Mesenchymal stem cell (in vitro differentiated cells and primary cell): ENCODE data around the gene AHRR.

Experiments used
- DNase-seq: peaks from one replicate; pipeline ENCODE4 v3.0.0-alpha.2; 2013
- H2AFZ ChIP-seq: one replicate; pipeline ENCODE4 v1.6.1; 2013; ENCODE audit warnings: low read depth, mild to moderate bottlenecking, control low read depth, inconsistent platforms, low read length, moderate library complexity
- H2AK5ac ChIP-seq: 2 replicates; pipeline ENCODE4 v1.6.1; 2013; ENCODE audit warnings: low read length, moderate library complexity, mild to moderate bottlenecking, inconsistent platforms; ENCODE audit not compliant: severe bottlenecking
- H2BK120ac ChIP-seq: one replicate; pipeline ENCODE4 v1.6.1; 2013; ENCODE audit warnings: low read depth, mild to moderate bottlenecking, inconsistent platforms, low read length, moderate library complexity
- H2BK12ac ChIP-seq, 2 experiments: one replicate each; pipeline ENCODE4 v1.6.1; 2013; ENCODE audit warnings: inconsistent platforms in 2 of 2, low read length in 2 of 2, mild to moderate bottlenecking in 2 of 2, moderate library complexity in 2 of 2, control low read depth in 1 of 2
- H2BK15ac ChIP-seq: one replicate; pipeline ENCODE4 v1.6.1; 2013; ENCODE audit warnings: mild to moderate bottlenecking, low read depth, inconsistent platforms; ENCODE audit not compliant: poor library complexity, severe bottlenecking
- H2BK5ac ChIP-seq: 2 replicates; pipeline ENCODE4 v1.6.1; 2013; ENCODE audit warnings: low read depth, mild to moderate bottlenecking, low read length, control low read depth, inconsistent platforms; ENCODE audit not compliant: poor library complexity, severe bottlenecking
- H3K14ac ChIP-seq, 2 experiments: one replicate each; pipeline ENCODE4 v1.6.1; 2013; ENCODE audit warnings: inconsistent platforms in 2 of 2, low read length in 2 of 2, control low read depth in 1 of 2, mild to moderate bottlenecking in 1 of 2, moderate library complexity in 1 of 2
- H3K18ac ChIP-seq, 2 experiments: one replicate each; pipeline ENCODE4 v1.6.1; 2013; ENCODE audit warnings: inconsistent platforms in 2 of 2, low read length in 2 of 2, control low read depth in 1 of 2, low read depth in 1 of 2, mild to moderate bottlenecking in 1 of 2
- H3K23ac ChIP-seq, 2 experiments: one replicate each; pipeline ENCODE4 v1.6.1; 2013; ENCODE audit warnings: inconsistent platforms in 2 of 2, low read length in 2 of 2, mild to moderate bottlenecking in 2 of 2, moderate library complexity in 2 of 2, control low read depth in 1 of 2
- H3K27ac ChIP-seq: 2 replicates; pipeline ENCODE4 v1.5.1; 2013; ENCODE audit warnings: mild to moderate bottlenecking, moderate library complexity, low read length, control low read depth, inconsistent platforms; ENCODE audit not compliant: poor library complexity, severe bottlenecking
- H3K27me3 ChIP-seq, 2 experiments: 2 replicates each; pipeline versions ENCODE4 v1.6.1 to v1.7.0; 2013; ENCODE audit warnings: low read length in 2 of 2, mild to moderate bottlenecking in 2 of 2, moderate library complexity in 2 of 2, control low read depth in 1 of 2, inconsistent platforms in 1 of 2; ENCODE audit not compliant: control insufficient read depth in 1 of 2, insufficient read depth in 1 of 2
- H3K36me3 ChIP-seq, 2 experiments: 2 replicates each; pipeline versions ENCODE4 v1.6.1 to v1.7.0; 2013; ENCODE audit warnings: low read length in 2 of 2, control low read depth in 1 of 2, inconsistent platforms in 1 of 2, low read depth in 1 of 2, mild to moderate bottlenecking in 1 of 2; ENCODE audit not compliant: insufficient read depth in 2 of 2, control insufficient read depth in 1 of 2
- H3K4ac ChIP-seq, 2 experiments: one replicate each; pipeline ENCODE4 v1.6.1; 2013; ENCODE audit warnings: inconsistent platforms in 2 of 2, low read length in 2 of 2, mild to moderate bottlenecking in 2 of 2, moderate library complexity in 2 of 2, control low read depth in 1 of 2, low read depth in 1 of 2
- H3K4me1 ChIP-seq: 2 replicates; pipeline ENCODE4 v1.6.1; 2013; ENCODE audit warnings: low read depth, low read length, control low read depth; ENCODE audit not compliant: control insufficient read depth, insufficient read depth
- H3K4me2 ChIP-seq: 2 replicates; pipeline ENCODE4 v1.6.1; 2013; ENCODE audit warnings: low read length, mild to moderate bottlenecking, inconsistent platforms; ENCODE audit not compliant: poor library complexity, severe bottlenecking
- H3K4me3 ChIP-seq, 2 experiments: 2 replicates each; pipeline versions ENCODE4 v1.5.1 to v1.7.0; 2013; ENCODE audit warnings: low read length in 2 of 2, mild to moderate bottlenecking in 2 of 2, control low read depth in 1 of 2, low read depth in 1 of 2; ENCODE audit not compliant: insufficient read depth in 1 of 2
- H3K79me1 ChIP-seq: replicated peaks from 2 replicates; pipeline ENCODE4 v1.6.1; 2013; ENCODE audit warnings: mild to moderate bottlenecking, control low read depth, low read length, inconsistent platforms; ENCODE audit not compliant: poor library complexity, severe bottlenecking
- H3K9ac ChIP-seq: 2 replicates; pipeline ENCODE4 v1.7.0; 2013; ENCODE audit warnings: mild to moderate bottlenecking, low read length, moderate library complexity
- H3K9me3 ChIP-seq: 2 replicates; pipeline ENCODE4 v1.7.0; 2013; ENCODE audit warnings: mild to moderate bottlenecking, low read length; ENCODE audit not compliant: control insufficient read depth
- H4K8ac ChIP-seq: one replicate; pipeline ENCODE4 v1.6.1; 2013; ENCODE audit warnings: inconsistent platforms, mild to moderate bottlenecking, low read length, moderate library complexity
- H4K91ac ChIP-seq: one replicate; pipeline ENCODE4 v1.6.1; 2013; ENCODE audit warnings: mild to moderate bottlenecking, low read length, inconsistent platforms
- WGBS: methylation state at CpG from one replicate; pipeline ENCODE4 v1.1.7; 2013; ENCODE audit warnings: mixed read lengths; 5-methylcytosine and 5-hydroxymethylcytosine counted together

Gene AHRR

DNA sequence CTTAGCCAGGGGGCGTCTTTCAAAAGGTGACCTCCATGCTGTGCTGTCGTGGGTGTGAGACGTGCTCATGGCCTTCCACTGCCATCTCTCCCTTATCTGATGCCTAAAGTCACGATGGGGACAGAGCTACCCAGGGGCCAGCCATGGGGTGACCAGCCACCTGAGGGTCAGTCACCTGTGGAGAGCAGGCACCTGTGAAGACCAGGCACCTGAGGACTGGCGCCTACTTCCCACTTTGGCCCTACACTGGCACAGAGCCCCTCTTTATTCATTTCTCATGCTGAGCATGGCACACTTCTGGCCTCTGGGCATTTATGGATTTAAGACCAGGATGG lies 115.1 kb downstream of the AHRR start:
- peaks cover 12 to 22% of the 10 kb centered on the region in 2 experiments for H3K36me3 ChIP-seq
- no peak overlapping the region for H3K9ac ChIP-seq
- H3K23ac ChIP-seq, result no peak overlapping the region
- no peak overlapping the region for H3K14ac ChIP-seq
- no peak overlapping the region for H2BK12ac ChIP-seq
- H2BK5ac ChIP-seq, result no peak overlapping the region
- H2BK120ac ChIP-seq, result no peak overlapping the region
- no peak overlapping the region for H3K18ac ChIP-seq
- H3K79me1 ChIP-seq, result no peaks in the 10 kb centered on the region
- H3K4me1 ChIP-seq, result peaks cover 10% of the 10 kb centered on the region
- no peak overlapping the region for H4K91ac ChIP-seq
- H4K8ac ChIP-seq, result no peak overlapping the region
- H3K9me3 ChIP-seq, result no peaks in the 10 kb centered on the region
- no peak overlapping the region for H3K27ac ChIP-seq
- DNase-seq, result no peak
- no peak overlapping the region for H2AK5ac ChIP-seq
- H2BK15ac ChIP-seq, result no peak overlapping the region
- no peak overlapping the region for H3K4me2 ChIP-seq
- H3K4me3 ChIP-seq, result no peak overlapping the region
- H3K4ac ChIP-seq, result no peak overlapping the region
- WGBS, result 75% methylated on average over 5 of the region's 5 CpGs
- H2AFZ ChIP-seq, result no peak overlapping the region
- no peaks in the 10 kb centered on the region for H3K27me3 ChIP-seq

DNA sequence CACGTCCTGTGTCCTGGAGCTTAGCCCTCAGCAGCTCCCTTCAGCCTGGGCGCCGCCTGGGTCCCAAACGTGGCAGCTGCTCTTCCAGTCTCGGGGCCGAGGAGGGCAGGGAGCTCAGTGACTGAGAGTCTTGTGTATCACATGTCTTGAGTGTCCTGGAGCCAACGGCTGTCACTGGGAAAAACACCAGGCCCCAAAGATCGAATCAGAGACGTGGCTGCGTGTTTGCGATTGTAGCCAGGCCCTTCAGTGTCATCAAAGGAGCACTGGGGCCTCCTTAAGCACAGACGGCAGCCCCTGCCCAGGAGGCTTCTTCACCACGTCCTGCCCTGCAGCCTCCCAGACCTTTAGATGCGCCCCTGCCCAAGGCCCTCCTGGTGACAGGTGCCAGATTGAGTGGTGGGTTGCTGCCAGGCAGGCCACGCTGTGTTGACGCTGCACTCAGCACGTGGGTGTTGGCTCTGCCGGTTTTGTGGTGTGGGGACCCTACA lies 115.8 kb downstream of the AHRR start:
- no peaks in the 10 kb centered on the region for H3K27me3 ChIP-seq

DNA sequence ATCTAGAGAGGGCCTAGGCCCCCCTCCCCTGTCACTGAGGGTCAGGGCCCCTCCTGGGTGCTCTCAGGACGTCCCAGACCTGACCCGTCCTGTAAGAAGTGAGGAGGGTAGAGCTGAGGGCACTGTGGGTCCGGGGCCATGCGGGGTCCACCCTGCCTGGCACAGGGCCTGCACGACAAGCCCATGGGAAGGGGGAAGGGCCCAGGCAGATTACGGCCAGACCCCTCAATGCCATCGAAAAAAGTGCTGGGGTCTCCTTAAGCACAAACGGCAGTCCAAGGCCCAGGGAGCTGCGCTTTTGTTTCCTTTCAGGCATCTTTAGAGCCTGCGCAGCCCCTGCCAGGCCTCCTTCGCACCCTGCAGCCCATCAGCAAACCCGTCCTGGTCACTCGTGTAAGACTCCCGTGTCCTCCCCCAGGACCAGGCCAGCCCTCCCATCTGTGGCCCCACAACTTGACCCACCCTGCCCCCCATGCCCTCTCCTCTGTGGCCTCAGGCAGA lies 117.0 kb downstream of the AHRR start:
- Histone ChIP-seq H2AK5ac (no peak overlapping the region), H2BK120ac (no peak overlapping the region), H3K18ac (no peak overlapping the region), H2AFZ (no peak overlapping the region), H3K9ac (no peak overlapping the region), H3K23ac (no peak overlapping the region), H3K9me3 (no peaks in the 10 kb centered on the region), H3K4me1 (peaks cover 16% of the 10 kb centered on the region), H2BK15ac (no peak overlapping the region), H3K4ac (no peak overlapping the region), H3K4me3 (no peak overlapping the region), H3K36me3 (peaks cover 10 to 12% of the 10 kb centered on the region in 2 experiments), H2BK12ac (no peak overlapping the region), H4K91ac (no peak overlapping the region), H3K79me1 (peaks cover 12% of the 10 kb centered on the region), H3K27ac (no peak overlapping the region), H2BK5ac (no peak overlapping the region), H3K4me2 (no peak overlapping the region), H3K14ac (no peak overlapping the region), H3K27me3 (no peaks in the 10 kb centered on the region), H4K8ac (no peak overlapping the region)
- DNase-seq, result no peak
- 78% methylated on average over 14 of the region's 14 CpGs for WGBS

More for the DNA sequence above, 115.8 kb downstream of the AHRR start:
- Histone ChIP-seq H3K79me1 (peaks cover 4% of the 10 kb centered on the region), H3K4ac (no peak overlapping the region), H2AFZ (no peak overlapping the region), H3K9ac (no peak overlapping the region), H3K23ac (peak overlapping the region in 1 of 2 experiments; percentile 76), H3K36me3 (peaks cover 12 to 19% of the 10 kb centered on the region in 2 experiments), H2BK12ac (peak overlapping the region in 1 of 2 experiments; percentile 76), H2AK5ac (no peak overlapping the region), H3K18ac (peak overlapping the region in 1 of 2 experiments; percentile 69), H3K4me2 (no peak overlapping the region), H3K14ac (peak overlapping the region in 1 of 2 experiments; percentile 90), H4K8ac (no peak overlapping the region), H2BK5ac (no peak overlapping the region), H3K27ac (no peak overlapping the region), H3K9me3 (no peaks in the 10 kb centered on the region), H3K4me1 (peaks cover 12% of the 10 kb centered on the region), H2BK15ac (no peak overlapping the region), H2BK120ac (no peak overlapping the region), H3K4me3 (peak overlapping the region in 1 of 2 experiments; percentile 23), H4K91ac (peak overlapping the region; percentile 15)
- DNase-seq, result peak; percentile 49
- WGBS, result 63% methylated on average over 17 of the region's 18 CpGs

DNA sequence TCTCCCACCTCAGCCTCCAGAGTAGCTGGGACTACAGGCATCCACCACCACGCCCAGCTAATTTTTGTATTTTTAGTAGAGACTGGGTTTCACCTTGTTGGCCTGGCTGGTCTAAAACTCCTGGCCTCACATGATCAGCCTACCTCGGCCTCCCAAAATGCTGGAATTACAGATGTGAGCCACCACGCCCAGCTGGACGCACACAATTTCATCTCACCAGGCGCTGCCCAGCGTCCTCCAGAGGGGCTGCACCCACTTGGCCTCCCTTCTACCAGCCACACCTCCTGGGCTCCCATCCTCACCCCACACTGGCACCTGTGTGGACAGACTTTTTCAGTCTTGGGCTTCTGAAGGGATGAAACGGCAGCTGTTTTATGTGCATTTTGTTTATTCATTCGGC lies 117.7 kb downstream of the AHRR start:
- Histone ChIP-seq H3K36me3 (peaks cover 6 to 12% of the 10 kb centered on the region in 2 experiments), H2BK5ac (no peak overlapping the region), H3K27ac (no peak overlapping the region), H3K23ac (no peak overlapping the region), H4K91ac (no peak overlapping the region), H2BK12ac (no peak overlapping the region), H2AK5ac (no peak overlapping the region), H3K79me1 (peaks cover 17% of the 10 kb centered on the region), H3K4me2 (no peak overlapping the region), H3K9ac (no peak overlapping the region), H3K14ac (no peak overlapping the region), H3K27me3 (no peaks in the 10 kb centered on the region), H2AFZ (no peak overlapping the region), H3K9me3 (no peaks in the 10 kb centered on the region), H2BK15ac (no peak overlapping the region), H4K8ac (no peak overlapping the region), H3K4me1 (peaks cover 19% of the 10 kb centered on the region), H3K4ac (no peak overlapping the region), H2BK120ac (no peak overlapping the region), H3K18ac (no peak overlapping the region), H3K4me3 (no peak overlapping the region)
- 94% methylated on average over 8 of the region's 8 CpGs for WGBS
- no peak for DNase-seq
